ENCODE data around the gene HSF4. TPM values are rescaled to one million over a fixed set of nuclear protein-coding genes. Genes with fewer than 3 reads are reported as not detected.
A peak's percentile ranks its signal among the peaks of the same experiment; 100 is the strongest.

Gene HSF4
- total RNA-seq, 1 donor from 2014 or later = 11.1 TPM

DNA sequence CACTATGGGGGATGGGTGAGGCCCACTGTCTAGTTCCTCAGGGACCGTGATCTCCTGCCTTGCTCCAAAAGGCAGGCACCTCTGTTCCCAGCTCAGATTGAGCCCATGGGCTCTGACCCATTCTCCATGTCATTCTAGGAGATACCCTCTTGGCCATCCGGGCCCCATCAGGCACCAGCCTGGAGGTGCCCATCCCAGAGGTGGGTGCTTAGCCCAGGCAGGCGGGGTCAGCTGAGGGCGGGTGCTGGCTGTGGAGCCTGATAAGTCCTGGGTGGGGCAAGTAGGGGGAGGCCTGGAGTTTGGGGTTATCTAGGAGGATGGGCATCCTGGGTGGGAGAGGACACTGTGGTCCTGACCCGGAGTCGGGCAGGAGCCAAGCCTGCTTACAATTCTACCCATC, 29.7 kb downstream of the HSF4 start:
- peaks cover 8% of the 10 kb centered on the region for H3K4me1 Mint-ChIP-seq (ENCODE audit: unreplicated experiment)
- no peak overlapping the region for H3K27ac Mint-ChIP-seq
- H3K27me3 Mint-ChIP-seq = no peaks in the 10 kb centered on the region
- H3K36me3 Mint-ChIP-seq = peaks cover 6% of the 10 kb centered on the region
- DNase-seq (ENCODE audit: extremely low spot score, unreplicated experiment) = no peak
- H3K9me3 Mint-ChIP-seq = no peaks in the 10 kb centered on the region
- peak overlapping the region; percentile 91 for H3K4me3 Mint-ChIP-seq
- TF ChIP-seq, protein P1, sequence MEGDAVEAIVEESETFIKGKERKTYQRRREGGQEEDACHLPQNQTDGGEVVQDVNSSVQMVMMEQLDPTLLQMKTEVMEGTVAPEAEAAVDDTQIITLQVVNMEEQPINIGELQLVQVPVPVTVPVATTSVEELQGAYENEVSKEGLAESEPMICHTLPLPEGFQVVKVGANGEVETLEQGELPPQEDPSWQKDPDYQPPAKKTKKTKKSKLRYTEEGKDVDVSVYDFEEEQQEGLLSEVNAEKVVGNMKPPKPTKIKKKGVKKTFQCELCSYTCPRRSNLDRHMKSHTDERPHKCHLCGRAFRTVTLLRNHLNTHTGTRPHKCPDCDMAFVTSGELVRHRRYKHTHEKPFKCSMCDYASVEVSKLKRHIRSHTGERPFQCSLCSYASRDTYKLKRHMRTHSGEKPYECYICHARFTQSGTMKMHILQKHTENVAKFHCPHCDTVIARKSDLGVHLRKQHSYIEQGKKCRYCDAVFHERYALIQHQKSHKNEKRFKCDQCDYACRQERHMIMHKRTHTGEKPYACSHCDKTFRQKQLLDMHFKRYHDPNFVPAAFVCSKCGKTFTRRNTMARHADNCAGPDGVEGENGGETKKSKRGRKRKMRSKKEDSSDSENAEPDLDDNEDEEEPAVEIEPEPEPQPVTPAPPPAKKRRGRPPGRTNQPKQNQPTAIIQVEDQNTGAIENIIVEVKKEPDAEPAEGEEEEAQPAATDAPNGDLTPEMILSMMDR (conservative IDR thresholded peaks at IDR 0.05) = no peak

DNA sequence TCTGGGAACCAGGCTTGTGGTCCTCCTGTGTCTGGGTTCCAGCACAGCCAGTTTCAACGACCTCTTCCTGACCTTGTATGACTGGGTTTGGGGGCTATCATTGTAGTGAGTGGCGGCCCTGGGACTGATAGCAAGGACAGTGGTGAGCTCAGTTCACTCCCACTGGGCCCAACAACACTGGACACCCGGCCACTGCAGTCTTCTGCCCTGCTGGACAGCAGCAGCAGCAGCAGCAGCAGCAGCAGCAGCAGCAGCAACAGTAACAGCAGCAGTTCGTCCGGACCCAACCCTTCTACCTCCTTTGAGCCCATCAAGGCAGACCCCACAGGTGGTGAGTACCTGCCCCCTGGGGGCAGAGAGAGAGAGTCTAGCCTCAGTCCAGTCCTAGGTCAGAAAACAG, 31.1 kb downstream of the HSF4 start:
- Mint-ChIP-seq H3K27ac (peak overlapping the region; percentile 33), H3K27me3 (no peaks in the 10 kb centered on the region), H3K9me3 (no peaks in the 10 kb centered on the region), H3K4me1 (ENCODE audit: unreplicated experiment) (peaks cover 8% of the 10 kb centered on the region), H3K36me3 (peaks cover 6% of the 10 kb centered on the region), H3K4me3 (peak overlapping the region; percentile 65)
- TF ChIP-seq, protein P1 (conservative IDR thresholded peaks at IDR 0.05) = no peak
- DNase-seq (ENCODE audit: extremely low spot score, unreplicated experiment) = no peak

DNA sequence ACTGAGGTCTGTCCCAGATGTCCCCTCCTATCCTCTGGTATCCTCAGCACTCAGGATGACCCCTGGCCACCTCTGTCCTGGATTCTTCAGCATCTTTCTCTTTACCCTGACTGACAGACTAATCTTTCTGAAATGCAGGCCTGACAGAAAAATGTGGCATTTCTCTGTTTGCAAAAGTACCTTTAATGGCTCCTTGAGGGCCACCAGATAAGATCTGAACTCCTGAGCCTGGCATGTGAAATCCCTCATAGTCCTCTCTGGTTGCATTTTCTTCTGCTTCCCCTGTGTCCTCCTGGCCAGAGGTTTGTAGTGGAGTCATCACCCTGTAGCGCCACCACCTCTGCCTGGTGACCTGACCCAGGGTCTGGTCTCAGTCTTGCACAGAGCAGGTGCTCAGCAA, 32.3 kb downstream of the HSF4 start:
- TF ChIP-seq, protein P1 (conservative IDR thresholded peaks at IDR 0.05) = no peak
- no peaks in the 10 kb centered on the region for H3K27me3 Mint-ChIP-seq
- H3K4me1 Mint-ChIP-seq (ENCODE audit: unreplicated experiment) = peaks cover 6% of the 10 kb centered on the region
- H3K4me3 Mint-ChIP-seq = no peak overlapping the region
- H3K27ac Mint-ChIP-seq = no peak overlapping the region
- peaks cover 6% of the 10 kb centered on the region for H3K36me3 Mint-ChIP-seq
- DNase-seq (ENCODE audit: extremely low spot score, unreplicated experiment) = no peak
- no peaks in the 10 kb centered on the region for H3K9me3 Mint-ChIP-seq

DNA sequence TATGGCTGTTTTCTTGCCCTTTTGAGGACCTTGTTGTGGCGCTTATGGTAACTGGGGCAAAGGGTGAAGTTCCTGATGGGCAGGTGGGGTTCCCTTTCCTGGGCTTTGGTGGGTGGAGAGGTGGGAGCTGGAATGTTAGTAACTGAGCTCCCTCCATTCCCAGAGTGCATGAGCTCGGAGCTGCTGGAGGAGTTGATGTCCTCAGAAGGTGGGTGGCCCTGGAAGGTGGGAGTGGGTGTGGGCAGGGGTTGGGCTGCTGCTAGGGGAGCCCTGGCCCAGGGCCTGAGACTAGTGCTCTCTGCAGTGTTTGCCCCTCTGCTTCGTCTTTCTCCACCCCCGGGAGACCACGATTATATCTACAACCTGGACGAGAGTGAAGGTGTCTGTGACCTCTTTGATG, 33.2 kb downstream of the HSF4 start:
- no peak overlapping the region for H3K27ac Mint-ChIP-seq
- H3K9me3 Mint-ChIP-seq = no peaks in the 10 kb centered on the region
- TF ChIP-seq, protein P1 (conservative IDR thresholded peaks at IDR 0.05) = no peak
- no peaks in the 10 kb centered on the region for H3K27me3 Mint-ChIP-seq
- H3K4me3 Mint-ChIP-seq = no peak overlapping the region
- no peak for DNase-seq (ENCODE audit: extremely low spot score, unreplicated experiment)
- peaks cover 6% of the 10 kb centered on the region for H3K36me3 Mint-ChIP-seq
- H3K4me1 Mint-ChIP-seq (ENCODE audit: unreplicated experiment) = peaks cover 2% of the 10 kb centered on the region

DNA sequence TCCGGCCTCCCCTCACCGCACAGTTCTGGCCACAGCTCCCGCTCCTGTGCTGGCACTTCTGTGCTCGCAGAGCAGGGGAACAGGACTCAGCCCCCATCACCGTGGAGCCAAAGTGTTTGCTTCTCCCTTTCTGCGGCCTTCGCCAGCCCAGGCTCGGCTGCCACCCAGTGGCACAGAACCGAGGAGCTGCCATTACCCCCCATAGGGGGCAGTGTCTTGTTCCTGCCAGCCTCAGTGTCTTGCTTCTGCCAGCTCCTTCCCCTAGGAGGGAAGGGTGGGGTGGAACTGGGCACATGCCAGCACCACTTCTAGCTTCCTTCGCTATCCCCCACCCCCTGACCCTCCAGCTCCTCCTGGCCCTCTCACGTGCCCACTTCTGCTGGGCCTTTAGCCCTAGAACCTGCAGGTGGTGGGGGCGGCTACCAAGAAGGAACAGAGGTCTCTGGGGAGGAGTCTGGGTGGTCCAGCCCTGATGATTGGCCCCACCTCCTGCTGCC, 33.7 kb downstream of the HSF4 start:
- no peaks in the 10 kb centered on the region for H3K4me1 Mint-ChIP-seq (ENCODE audit: unreplicated experiment)
- no peaks in the 10 kb centered on the region for H3K27me3 Mint-ChIP-seq
- peak overlapping the region; percentile 39 for H3K4me3 Mint-ChIP-seq
- H3K9me3 Mint-ChIP-seq = no peaks in the 10 kb centered on the region
- TF ChIP-seq, protein P1 (conservative IDR thresholded peaks at IDR 0.05) = peak; percentile 59
- no peak overlapping the region for H3K27ac Mint-ChIP-seq
- peaks cover 6% of the 10 kb centered on the region for H3K36me3 Mint-ChIP-seq
- DNase-seq (ENCODE audit: extremely low spot score, unreplicated experiment) = no peak

Data from type B pancreatic cell (in vitro differentiated cells).